ENCODE measurements around the gene RABGAP1.

GRCh38 chr9:123048748-123049147 lies 107.9 kb downstream of the RABGAP1 start:
- TF ChIP-seq, protein P1, sequence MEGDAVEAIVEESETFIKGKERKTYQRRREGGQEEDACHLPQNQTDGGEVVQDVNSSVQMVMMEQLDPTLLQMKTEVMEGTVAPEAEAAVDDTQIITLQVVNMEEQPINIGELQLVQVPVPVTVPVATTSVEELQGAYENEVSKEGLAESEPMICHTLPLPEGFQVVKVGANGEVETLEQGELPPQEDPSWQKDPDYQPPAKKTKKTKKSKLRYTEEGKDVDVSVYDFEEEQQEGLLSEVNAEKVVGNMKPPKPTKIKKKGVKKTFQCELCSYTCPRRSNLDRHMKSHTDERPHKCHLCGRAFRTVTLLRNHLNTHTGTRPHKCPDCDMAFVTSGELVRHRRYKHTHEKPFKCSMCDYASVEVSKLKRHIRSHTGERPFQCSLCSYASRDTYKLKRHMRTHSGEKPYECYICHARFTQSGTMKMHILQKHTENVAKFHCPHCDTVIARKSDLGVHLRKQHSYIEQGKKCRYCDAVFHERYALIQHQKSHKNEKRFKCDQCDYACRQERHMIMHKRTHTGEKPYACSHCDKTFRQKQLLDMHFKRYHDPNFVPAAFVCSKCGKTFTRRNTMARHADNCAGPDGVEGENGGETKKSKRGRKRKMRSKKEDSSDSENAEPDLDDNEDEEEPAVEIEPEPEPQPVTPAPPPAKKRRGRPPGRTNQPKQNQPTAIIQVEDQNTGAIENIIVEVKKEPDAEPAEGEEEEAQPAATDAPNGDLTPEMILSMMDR (conservative IDR thresholded peaks at IDR 0.05; ENCODE audit: low read depth, low read length): no peak
- no peak for TF ChIP-seq EZH2 (IDR thresholded peaks at IDR 0.05; ENCODE audit: borderline replicate concordance, low read depth, low read length, poor library complexity, severe bottlenecking)

Measured in A673 (cell line).